SW 1271 (cell line): Measurements from ENCODE around the gene C12orf43.
"Not testable (repeated sequence)": the region's sequence is repeated elsewhere in the genome, so short reads cannot be mapped to it uniquely, and the experiment has no call there.

Experiments
- DNase-seq, 2 experiments: peaks; one replicate each; lab custom pipeline; 2025; lab: John Stamatoyannopoulos, UW

The C12orf43 gene

DNA sequence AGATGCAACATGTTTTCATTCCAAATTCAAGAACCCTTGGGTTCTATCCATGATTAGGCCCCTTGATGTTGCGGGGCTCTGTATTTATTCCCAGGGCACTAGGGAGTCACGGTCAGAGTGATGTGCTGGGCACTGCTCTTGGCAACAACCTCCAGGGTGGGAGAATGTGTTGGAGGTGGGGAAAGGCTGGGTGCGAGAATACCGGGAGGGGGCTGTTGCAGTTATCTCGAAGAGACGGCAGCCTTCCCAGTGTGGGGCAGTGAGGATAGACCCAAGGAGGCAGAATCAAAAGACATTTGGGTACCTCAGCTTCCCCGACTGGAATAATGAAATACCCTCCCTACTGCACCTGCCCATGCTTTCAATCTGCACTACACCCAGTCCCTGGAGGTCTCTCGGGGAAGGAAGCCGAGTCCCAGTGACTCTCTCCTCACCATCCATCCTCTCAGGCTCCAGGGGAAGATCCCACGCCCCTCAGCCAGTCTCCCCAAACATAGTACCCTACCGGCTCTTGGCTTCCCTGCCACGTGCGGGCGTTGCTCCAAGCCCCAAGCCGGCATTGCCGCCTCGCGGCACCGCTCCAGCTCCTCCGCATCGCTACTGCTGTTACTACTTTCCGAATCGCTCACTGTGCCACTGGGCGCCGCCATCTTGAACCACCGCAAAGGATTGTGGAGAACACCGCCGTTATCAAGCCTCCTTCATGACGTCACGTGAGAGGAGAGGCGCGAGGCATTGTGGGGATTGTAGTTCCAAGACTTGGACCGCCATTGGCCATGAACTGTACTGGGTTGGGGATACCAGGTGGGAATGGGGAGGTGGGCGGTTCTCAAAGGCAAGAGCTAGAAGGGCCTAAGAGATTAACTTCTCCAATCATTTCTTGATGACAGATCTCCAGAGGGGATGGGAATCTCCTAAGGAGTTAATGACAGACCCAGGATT lies at the start of gene C12orf43:
Gene C12orf43 (minus strand): TSS at position 663 of the 942 bp plus-strand sequence. CDS start 13 bp downstream, at position 650.
- peak; percentile 85 to 92 for DNase-seq

DNA sequence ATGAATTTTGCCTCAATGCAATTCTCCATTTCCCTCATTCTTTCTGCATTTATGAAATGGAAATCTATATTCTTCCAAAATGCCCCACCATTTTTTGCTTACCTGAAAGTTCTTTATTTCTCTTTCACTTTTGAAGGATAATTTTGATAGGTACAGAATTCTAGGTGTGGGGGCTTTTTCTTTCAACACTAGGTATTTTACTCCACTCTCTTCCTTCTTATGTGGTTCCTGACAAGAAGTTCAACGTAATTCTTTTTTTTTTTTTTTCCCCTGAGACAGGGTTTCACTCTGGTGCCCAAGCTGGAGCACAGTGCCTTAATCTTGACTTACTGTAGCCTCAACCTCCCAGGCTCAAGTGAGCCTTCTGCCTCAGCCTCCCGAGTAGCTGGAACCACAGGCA lies 49.1 kb upstream of the C12orf43 start:
- no peak for DNase-seq

GRCh38 chr12:121064586-121064985 lies 48.3 kb upstream of the C12orf43 start:
- DNase-seq, result not testable (repeated sequence)

DNA sequence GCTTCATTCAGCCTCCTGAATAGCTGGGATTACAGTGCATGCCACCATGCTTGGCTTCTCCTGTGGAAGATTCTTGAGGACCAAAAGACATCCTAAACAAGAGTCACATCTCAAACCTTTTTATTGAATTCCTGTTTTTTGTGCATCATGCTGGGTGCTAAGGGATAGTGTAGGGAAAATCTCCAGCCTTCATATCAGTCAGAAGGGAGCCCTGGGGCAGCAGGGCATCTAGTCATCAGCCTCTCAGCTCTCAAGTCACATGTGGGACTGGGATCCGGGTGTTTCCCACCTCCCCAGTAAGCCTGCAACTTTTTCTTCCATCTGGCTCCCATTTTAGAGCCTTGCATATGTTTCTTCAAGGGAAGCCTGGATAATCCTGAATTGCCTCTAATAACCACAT lies 47.8 kb upstream of the C12orf43 start:
- DNase-seq, result no peak

GRCh38 chr12:121062391-121063045 lies 46.2 kb upstream of the C12orf43 start:
- DNase-seq, result no peak

- no peak for DNase-seq
These were observed 45.5 kb upstream of the C12orf43 start for GRCh38 chr12:121061831-121062230.

DNA sequence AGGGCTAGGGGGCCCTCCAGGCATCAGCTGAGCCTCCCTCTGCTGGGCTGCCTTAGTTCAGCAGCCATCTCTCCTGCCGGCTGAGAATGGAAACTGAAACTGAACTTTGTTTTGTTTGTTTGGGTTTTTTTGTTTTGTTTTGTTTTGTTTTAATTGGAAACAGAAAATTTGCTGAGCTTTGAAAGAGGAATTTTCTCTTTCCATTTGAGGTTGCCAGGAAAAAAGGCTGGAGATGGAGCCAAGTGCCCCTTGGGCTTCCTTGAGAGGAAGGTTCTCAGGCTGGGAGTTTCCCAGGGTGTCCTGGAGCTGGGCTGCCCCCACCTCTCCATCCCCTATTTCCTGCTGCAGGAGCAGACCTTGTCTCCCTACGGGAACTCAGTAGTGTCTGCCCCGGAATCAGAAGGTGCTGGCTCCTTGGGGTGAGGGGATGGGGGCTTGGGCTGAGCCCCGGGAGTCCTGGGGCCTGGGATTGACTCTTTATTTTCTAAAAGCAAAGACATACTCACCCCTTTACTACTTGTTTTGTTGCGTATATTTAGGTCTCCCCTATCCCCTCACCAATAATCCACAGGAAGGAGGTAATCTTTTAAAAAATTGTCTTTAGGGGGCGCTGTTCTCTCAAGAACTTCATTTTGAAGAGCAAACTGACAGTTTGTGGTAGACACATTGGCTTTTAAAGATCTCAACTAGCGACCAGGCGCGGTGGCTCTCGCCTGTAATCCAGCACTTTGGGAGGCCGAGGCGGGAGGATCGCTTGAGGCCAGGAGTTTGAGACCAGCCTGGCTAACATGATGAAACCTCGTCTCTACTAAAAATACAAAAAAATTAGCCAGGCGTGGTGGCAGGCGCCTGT lies 44.1 kb upstream of the C12orf43 start:
- DNase-seq, result peak in 1 of 2 experiments; percentile 57

DNA sequence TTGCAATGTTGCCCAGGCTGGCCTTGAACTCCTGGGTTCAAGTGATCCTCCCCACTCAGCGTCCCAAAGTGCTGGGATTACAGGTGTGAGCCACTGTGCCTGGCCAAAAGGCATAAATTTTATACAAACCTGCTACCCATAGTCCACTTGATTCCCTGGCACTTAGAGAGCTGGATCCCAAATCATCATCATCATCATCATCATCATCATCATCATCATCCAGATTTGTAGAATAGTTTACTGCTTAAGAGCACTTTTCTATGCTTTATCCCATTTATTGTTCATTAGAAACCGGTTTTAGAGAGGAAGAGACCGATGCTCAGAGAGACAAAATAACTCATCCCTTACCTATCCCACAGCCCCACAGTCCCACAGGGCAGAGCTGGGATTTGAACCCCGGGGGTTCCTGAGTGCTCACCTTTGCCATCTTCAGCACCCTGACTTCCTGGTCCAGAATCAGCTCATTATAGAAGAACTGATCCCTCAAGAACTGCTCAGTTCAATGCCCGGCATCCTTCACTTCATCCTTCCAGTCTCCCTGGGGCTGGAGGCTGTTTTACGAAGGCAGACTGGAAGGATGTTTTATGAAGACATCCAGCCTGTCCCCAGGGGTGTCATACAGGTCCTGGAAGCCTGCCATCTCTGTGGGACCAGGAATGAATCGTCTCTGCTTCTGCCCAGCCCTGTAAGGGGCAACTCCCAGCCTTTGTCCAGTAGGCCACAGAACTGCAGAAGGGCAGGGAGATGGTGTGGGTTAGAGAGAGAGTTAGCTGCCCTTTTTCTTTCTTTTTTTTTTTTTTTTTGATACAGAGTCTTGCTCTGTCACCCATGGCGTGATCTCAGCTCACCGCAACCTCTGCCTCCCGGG lies 43.0 kb upstream of the C12orf43 start:
- no peak for DNase-seq

GRCh38 chr12:121057794-121058193 lies 41.5 kb upstream of the C12orf43 start:
- no peak for DNase-seq

- DNase-seq, result no peak
These were observed 37.4 kb upstream of the C12orf43 start for GRCh38 chr12:121053706-121054105.

- DNase-seq, result peak in 1 of 2 experiments; percentile 16
These were observed 34.4 kb upstream of the C12orf43 start for GRCh38 chr12:121050725-121051124.

- DNase-seq, result no peak
These were observed 32.2 kb upstream of the C12orf43 start for GRCh38 chr12:121048442-121048841.

DNA sequence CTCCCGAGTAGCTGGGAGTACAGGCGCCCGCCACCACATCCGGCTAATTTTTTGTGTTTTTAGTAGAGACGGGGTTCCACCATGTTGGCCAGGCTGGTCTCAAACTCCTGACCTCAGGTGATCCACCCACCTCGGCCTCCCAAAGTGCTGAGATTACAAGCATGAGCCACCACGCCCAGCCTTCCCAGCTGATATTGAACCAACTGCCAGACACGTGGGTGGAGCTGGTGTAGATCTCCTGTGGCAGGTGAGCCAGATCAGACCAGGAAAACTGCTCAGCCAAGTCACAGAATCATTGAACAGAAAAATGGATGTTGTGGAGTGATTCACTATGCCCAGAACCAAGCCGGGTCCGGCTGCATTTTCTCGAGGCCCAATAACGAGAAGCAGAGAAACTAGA lies 31.1 kb upstream of the C12orf43 start:
- not testable (repeated sequence) for DNase-seq

- DNase-seq, result no peak
These were observed 26.8 kb upstream of the C12orf43 start for GRCh38 chr12:121043067-121043466.

DNA sequence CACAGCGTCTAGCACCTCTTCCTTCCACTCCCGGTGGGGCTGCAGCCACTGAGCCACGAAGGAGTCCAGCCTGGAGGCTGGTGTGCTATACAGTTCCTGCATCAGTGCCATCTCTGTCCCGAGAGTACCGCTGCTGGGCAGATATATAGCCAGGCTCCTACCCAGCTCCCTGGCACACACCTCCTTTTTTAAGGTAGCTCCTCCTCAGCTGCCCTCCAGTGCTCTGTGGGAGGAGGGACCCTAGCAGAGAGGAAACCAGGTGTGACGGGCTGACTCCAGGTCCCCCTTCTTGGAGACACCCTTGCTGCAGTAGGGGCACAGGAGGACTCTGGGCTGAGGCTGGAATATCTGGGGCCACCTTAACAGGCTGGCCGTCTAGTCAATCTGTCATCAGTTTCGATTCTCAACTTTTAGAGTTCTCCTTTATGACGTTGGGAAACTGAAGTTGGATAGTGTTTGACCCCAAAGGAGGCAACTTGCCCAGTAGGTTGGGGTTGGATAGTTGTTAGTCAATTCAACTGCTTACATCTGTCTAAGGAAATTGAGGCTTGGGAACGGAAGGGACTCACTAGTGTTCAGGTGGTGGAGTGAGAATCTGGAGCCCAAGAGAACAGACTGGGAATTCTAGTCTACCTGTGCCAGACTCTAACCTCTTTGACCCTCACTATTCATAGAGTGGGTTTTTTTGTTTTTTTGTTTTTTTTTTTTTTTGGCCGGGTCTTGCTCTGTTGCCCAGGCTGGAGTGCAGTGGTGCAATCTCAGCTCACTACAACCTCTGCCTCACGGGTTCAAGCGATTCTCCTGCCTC lies 22.8 kb upstream of the C12orf43 start, which contains the start of gene OASL:
Gene OASL (minus strand): TSS at position 386 of the 808 bp plus-strand sequence. CDS start 275 bp downstream, at position 111.
- peak in 1 of 2 experiments; percentile 52 for DNase-seq

- DNase-seq, result no peak
These were observed 20.6 kb upstream of the C12orf43 start for GRCh38 chr12:121036810-121037326.

DNA sequence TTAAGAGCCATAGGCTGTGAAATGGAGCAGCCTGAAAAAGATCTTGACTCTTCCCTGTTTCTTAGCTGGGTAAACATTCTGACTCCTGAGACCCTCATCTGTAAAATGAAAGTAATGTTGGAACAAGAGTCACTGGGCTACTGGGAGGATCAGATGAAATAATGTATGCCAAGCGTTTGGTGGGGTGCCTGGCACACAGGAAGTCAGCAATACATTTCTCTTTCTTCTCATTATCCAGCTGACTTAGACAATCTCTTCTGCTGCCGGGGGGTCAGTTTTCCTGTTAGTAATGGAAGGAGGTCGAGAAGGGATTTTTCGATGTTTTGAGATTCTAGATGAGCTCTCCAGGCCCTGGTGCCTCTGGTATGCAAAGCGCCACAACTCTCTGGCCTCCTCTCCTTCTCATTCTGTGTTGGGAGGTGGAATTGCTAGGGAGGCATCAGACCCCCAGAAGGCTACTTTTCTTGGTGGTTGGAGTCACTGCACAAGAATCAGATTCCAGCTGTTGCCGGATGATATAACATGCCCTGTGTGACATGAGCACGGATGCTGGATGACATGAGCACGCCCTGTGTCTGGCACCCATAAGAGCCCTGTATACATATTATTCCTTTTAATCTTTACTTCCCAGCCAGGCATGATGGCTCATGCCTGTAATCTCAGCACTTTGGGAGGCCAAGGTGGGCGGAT lies 18.5 kb upstream of the C12orf43 start:
- no peak for DNase-seq

- DNase-seq, result peak; percentile 50 to 81
These were observed 17.5 kb upstream of the C12orf43 start for GRCh38 chr12:121033625-121034349.
